OCI-LY3 (cell line): Measurements from ENCODE around the gene GLOD4.

ENCODE experiments used
- CTCF ChIP-seq: fragments of 200-600, 300-600 bp; sonication (generic); IDR thresholded peaks from 2 replicates; pipeline ENCODE4 v1.5.1; 2014; ENCODE audit warnings: antibody characterized with exemption, low read length, low read depth
- EZH2phosphoT487 ChIP-seq: fragments of 200-600 bp; shearing (Covaris generic); IDR thresholded peaks from 2 replicates; pipeline ENCODE4 v1.6.1; 2018; ENCODE audit warnings: antibody characterized with exemption, mixed run types, low read depth

GRCh38 chr17:802481-802880, 20.4 kb upstream of the GLOD4 start:
- TF ChIP-seq CTCF, result no peak
- TF ChIP-seq EZH2phosphoT487, result no peak
